Measurements from ENCODE around the gene SLC26A3.
A peak's percentile ranks its signal among the peaks of the same experiment; 100 is the strongest.

The SLC26A3 gene

GRCh38 chr7:107726356-107727130, 76.5 kb downstream of the SLC26A3 start:
- H3K36me3 ChIP-seq (ENCODE audit: control insufficient read depth, insufficient read depth, low read length): no peaks in the 10 kb centered on the region
- H3K9me3 ChIP-seq (ENCODE audit: control insufficient read depth, low read length): no peaks in the 10 kb centered on the region
- no peak overlapping the region for H3K4me3 ChIP-seq (ENCODE audit: insufficient read depth, low read depth, low read length, poor library complexity, severe bottlenecking)
- no peak overlapping the region for H3K27ac ChIP-seq (ENCODE audit: insufficient read depth, low read length, poor library complexity, severe bottlenecking)
- no peaks in the 10 kb centered on the region for H3K27me3 ChIP-seq (replicated peaks; ENCODE audit: control insufficient read depth, insufficient read depth, low read length, poor library complexity, severe bottlenecking)
- DNase-seq: no peak
- H3K4me1 ChIP-seq (ENCODE audit: control insufficient read depth, insufficient read depth, low read length, poor library complexity, severe bottlenecking): no peaks in the 10 kb centered on the region

GRCh38 chr7:107725138-107725740, 77.8 kb downstream of the SLC26A3 start:
- H3K36me3 ChIP-seq (ENCODE audit: control insufficient read depth, insufficient read depth, low read length): no peaks in the 10 kb centered on the region
- H3K27me3 ChIP-seq (replicated peaks; ENCODE audit: control insufficient read depth, insufficient read depth, low read length, poor library complexity, severe bottlenecking): no peaks in the 10 kb centered on the region
- no peak overlapping the region for H3K4me3 ChIP-seq (ENCODE audit: insufficient read depth, low read depth, low read length, poor library complexity, severe bottlenecking)
- H3K27ac ChIP-seq (ENCODE audit: insufficient read depth, low read length, poor library complexity, severe bottlenecking): no peak overlapping the region
- no peaks in the 10 kb centered on the region for H3K4me1 ChIP-seq (ENCODE audit: control insufficient read depth, insufficient read depth, low read length, poor library complexity, severe bottlenecking)
- peak in 1 of 3 donors; percentile 43 for DNase-seq
- no peaks in the 10 kb centered on the region for H3K9me3 ChIP-seq (ENCODE audit: control insufficient read depth, low read length)

- Histone ChIP-seq H3K4me1 (ENCODE audit: control insufficient read depth, insufficient read depth, low read length, poor library complexity, severe bottlenecking) (no peaks in the 10 kb centered on the region), H3K4me3 (ENCODE audit: insufficient read depth, low read depth, low read length, poor library complexity, severe bottlenecking) (no peak overlapping the region), H3K27ac (ENCODE audit: insufficient read depth, low read length, poor library complexity, severe bottlenecking) (no peak overlapping the region), H3K36me3 (ENCODE audit: control insufficient read depth, insufficient read depth, low read length) (no peaks in the 10 kb centered on the region), H3K27me3 (replicated peaks; ENCODE audit: control insufficient read depth, insufficient read depth, low read length, poor library complexity, severe bottlenecking) (no peaks in the 10 kb centered on the region), H3K9me3 (ENCODE audit: control insufficient read depth, low read length) (no peaks in the 10 kb centered on the region)
- DNase-seq: no peak
These were observed 79.8 kb downstream of the SLC26A3 start for GRCh38 chr7:107723255-107723654.

- Histone ChIP-seq H3K36me3 (ENCODE audit: control insufficient read depth, insufficient read depth, low read length) (no peaks in the 10 kb centered on the region), H3K27ac (ENCODE audit: insufficient read depth, low read length, poor library complexity, severe bottlenecking) (no peak overlapping the region)
- DNase-seq: no peak
These were observed 81.7 kb downstream of the SLC26A3 start for GRCh38 chr7:107721286-107721685.

GRCh38 chr7:107718456-107719193, 84.4 kb downstream of the SLC26A3 start:
- H3K36me3 ChIP-seq (ENCODE audit: control insufficient read depth, insufficient read depth, low read length): no peaks in the 10 kb centered on the region
- H3K27me3 ChIP-seq (replicated peaks; ENCODE audit: control insufficient read depth, insufficient read depth, low read length, poor library complexity, severe bottlenecking): no peaks in the 10 kb centered on the region
- no peak for DNase-seq
- H3K4me3 ChIP-seq (ENCODE audit: insufficient read depth, low read depth, low read length, poor library complexity, severe bottlenecking): no peak overlapping the region
- no peak overlapping the region for H3K27ac ChIP-seq (ENCODE audit: insufficient read depth, low read length, poor library complexity, severe bottlenecking)
- no peaks in the 10 kb centered on the region for H3K9me3 ChIP-seq (ENCODE audit: control insufficient read depth, low read length)
- no peaks in the 10 kb centered on the region for H3K4me1 ChIP-seq (ENCODE audit: control insufficient read depth, insufficient read depth, low read length, poor library complexity, severe bottlenecking)

More at GRCh38 chr7:107721286-107721685, 81.7 kb downstream of the SLC26A3 start:
- Histone ChIP-seq H3K27me3 (replicated peaks; ENCODE audit: control insufficient read depth, insufficient read depth, low read length, poor library complexity, severe bottlenecking) (no peaks in the 10 kb centered on the region), H3K9me3 (ENCODE audit: control insufficient read depth, low read length) (no peaks in the 10 kb centered on the region), H3K4me1 (ENCODE audit: control insufficient read depth, insufficient read depth, low read length, poor library complexity, severe bottlenecking) (no peaks in the 10 kb centered on the region), H3K4me3 (ENCODE audit: insufficient read depth, low read depth, low read length, poor library complexity, severe bottlenecking) (no peak overlapping the region)

- no peaks in the 10 kb centered on the region for H3K27me3 ChIP-seq (replicated peaks; ENCODE audit: control insufficient read depth, insufficient read depth, low read length, poor library complexity, severe bottlenecking)
- DNase-seq: no peak
- H3K4me3 ChIP-seq (ENCODE audit: insufficient read depth, low read depth, low read length, poor library complexity, severe bottlenecking): no peak overlapping the region
- no peaks in the 10 kb centered on the region for H3K4me1 ChIP-seq (ENCODE audit: control insufficient read depth, insufficient read depth, low read length, poor library complexity, severe bottlenecking)
- no peaks in the 10 kb centered on the region for H3K9me3 ChIP-seq (ENCODE audit: control insufficient read depth, low read length)
- H3K27ac ChIP-seq (ENCODE audit: insufficient read depth, low read length, poor library complexity, severe bottlenecking): no peak overlapping the region
- H3K36me3 ChIP-seq (ENCODE audit: control insufficient read depth, insufficient read depth, low read length): no peaks in the 10 kb centered on the region
These were observed 87.5 kb downstream of the SLC26A3 start for GRCh38 chr7:107715531-107715930.

All from effector memory CD4-positive, alpha-beta T cell (primary cell).